Measurements from ENCODE around the gene IGSF23. TPM values are rescaled to one million over a fixed set of nuclear protein-coding genes. Genes with fewer than 3 reads are reported as not detected.

Gene IGSF23
- total and polyA plus RNA-seq, 2 of the 13 experiments (the other 11 are each of a cell fraction or from before 2014, with no cell fraction given) = 2.3 to 8.8 TPM

DNA sequence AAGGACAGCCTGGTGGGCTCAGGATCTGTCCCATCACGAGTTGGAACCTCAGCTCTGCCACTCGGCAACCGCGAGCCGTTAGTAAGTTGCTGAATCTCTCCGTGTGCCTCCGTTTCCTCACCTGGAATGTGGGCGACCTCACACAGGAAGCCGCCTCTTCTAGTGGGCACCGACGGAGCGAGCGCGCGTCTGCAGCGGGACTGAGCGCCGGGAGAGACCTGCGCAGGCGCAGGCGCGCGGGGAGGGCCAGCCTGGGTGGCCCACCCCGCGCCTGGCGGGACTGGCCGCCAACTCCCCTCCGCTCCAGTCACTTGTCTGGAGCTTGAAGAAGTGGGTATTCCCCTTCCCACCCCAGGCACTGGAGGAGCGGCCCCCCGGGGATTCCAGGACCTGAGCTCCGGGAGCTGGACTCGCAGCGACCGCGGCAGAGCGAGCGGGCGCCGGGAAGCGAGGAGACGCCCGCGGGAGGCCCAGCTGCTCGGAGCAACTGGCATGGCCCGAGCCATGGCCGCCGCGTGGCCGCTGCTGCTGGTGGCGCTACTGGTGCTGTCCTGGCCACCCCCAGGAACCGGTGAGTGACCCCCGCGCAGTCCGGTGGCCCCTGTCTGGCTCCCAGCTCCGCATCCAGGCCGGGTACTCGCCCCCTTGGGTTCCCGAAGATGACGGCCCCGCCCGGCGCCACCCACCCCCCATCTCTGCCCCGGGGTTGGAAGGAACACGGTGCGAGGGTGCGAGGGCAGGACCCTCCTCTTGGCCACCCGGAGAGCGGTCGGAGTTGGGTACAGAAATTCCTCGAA lies 30.4 kb downstream of the IGSF23 start, which contains the start of gene PVR (continued):
- TF ChIP-seq E2F5 (CRISPR knock-in tag; conservative IDR thresholded peaks at IDR 0.05) (no peak), ZGPAT (CRISPR knock-in tag; IDR thresholded peaks at IDR 0.05) (peak; percentile 81; the same call in 1 of the 2 replicates), TEAD2 (CRISPR knock-in tag; IDR thresholded peaks at IDR 0.05) (no peak), ZSCAN25 (CRISPR knock-in tag; IDR thresholded peaks at IDR 0.05) (no peak), ZBTB8A (CRISPR knock-in tag; IDR thresholded peaks at IDR 0.05; ENCODE audit: borderline replicate concordance, low read depth) (0 out of 2 replicates have a peak, but pooled peaks have one; percentile 50), SALL1 (CRISPR knock-in tag; IDR thresholded peaks at IDR 0.05) (peak; percentile 43; the same call in 1 of the 2 replicates), GPN1 (CRISPR knock-in tag; IDR thresholded peaks at IDR 0.05; ENCODE audit: borderline replicate concordance) (no peak), ZHX1 (CRISPR knock-in tag; IDR thresholded peaks at IDR 0.05; ENCODE audit: low read depth) (0 out of 2 replicates have a peak, but pooled peaks have one; percentile 49), PHF8 (CRISPR knock-in tag; IDR thresholded peaks at IDR 0.05) (peak; percentile 89), ZFP91 (CRISPR knock-in tag; IDR thresholded peaks at IDR 0.05; ENCODE audit: borderline replicate concordance) (peak; percentile 59), MXD3 (CRISPR knock-in tag; IDR thresholded peaks at IDR 0.05) (peak; percentile 74), MEF2D (CRISPR knock-in tag; IDR thresholded peaks at IDR 0.05) (0 out of 2 replicates have a peak, but pooled peaks have one; percentile 15), MEIS2 (CRISPR knock-in tag; IDR thresholded peaks at IDR 0.05) (no peak), TRAFD1 (CRISPR knock-in tag; IDR thresholded peaks at IDR 0.05; ENCODE audit: borderline replicate concordance) (no peak)
- TF ChIP-seq, protein P1, sequence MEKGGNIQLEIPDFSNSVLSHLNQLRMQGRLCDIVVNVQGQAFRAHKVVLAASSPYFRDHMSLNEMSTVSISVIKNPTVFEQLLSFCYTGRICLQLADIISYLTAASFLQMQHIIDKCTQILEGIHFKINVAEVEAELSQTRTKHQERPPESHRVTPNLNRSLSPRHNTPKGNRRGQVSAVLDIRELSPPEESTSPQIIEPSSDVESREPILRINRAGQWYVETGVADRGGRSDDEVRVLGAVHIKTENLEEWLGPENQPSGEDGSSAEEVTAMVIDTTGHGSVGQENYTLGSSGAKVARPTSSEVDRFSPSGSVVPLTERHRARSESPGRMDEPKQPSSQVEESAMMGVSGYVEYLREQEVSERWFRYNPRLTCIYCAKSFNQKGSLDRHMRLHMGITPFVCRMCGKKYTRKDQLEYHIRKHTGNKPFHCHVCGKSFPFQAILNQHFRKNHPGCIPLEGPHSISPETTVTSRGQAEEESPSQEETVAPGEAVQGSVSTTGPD (CRISPR knock-in tag; IDR thresholded peaks at IDR 0.05) = no peak
